ENCODE results near the gene SMIM31. TPM values are rescaled to one million over a fixed set of nuclear protein-coding genes. Genes with fewer than 3 reads are reported as not detected.

SMIM31 gene
- total and polyA plus RNA-seq, 9 of the 15 experiments (the other 6 are each of a cell fraction or from before 2014, with no cell fraction given) = not detected

GRCh38 chr4:164802301-164802901 is 48.5 kb downstream of the SMIM31 start:
- H3K27me3 ChIP-seq (ENCODE audit: control insufficient read depth in 2 of 2, insufficient read depth in 2 of 2, low read length in 2 of 2) = no peaks in the 10 kb centered on the region
- in situ Hi-C loops (cut with MboI) = no loop called here
- intact Hi-C loops (cut with micrococcal nuclease) = no loop called here
- H4K20me1 ChIP-seq (replicated peaks; ENCODE audit: control insufficient read depth, insufficient read depth, low read length) = no peaks in the 10 kb centered on the region
- no peak overlapping the region for H3K27ac ChIP-seq (ENCODE audit: extremely low read depth, low read depth, low read length)
- WGBS (ENCODE audit: insufficient coverage, low coverage, missing lambda C conversion rate) = 3% methylated on average over 3 of the region's 3 CpGs
- no peaks in the 10 kb centered on the region for H3K9me1 ChIP-seq (ENCODE audit: control insufficient read depth, insufficient read depth, low read length)
- H3K36me3 ChIP-seq (ENCODE audit: control insufficient read depth, insufficient read depth, low read length) = no peaks in the 10 kb centered on the region
- DNase-seq (ENCODE audit: extremely low read depth in 1 of 4, low spot score in 3 of 4) (no peak), ATAC-seq (no peak), FAIRE-seq (no peak)
- ChIA-PET CTCF (ENCODE audit: low intra/inter-chr PET ratio) (no interaction called here), POLR2A (no interaction called here)
- no peak overlapping the region for H2AFZ ChIP-seq (ENCODE audit: low read depth, low read length)
- H3K79me2 ChIP-seq (ENCODE audit: control insufficient read depth, insufficient read depth, low read length) = no peaks in the 10 kb centered on the region
- H3K4me2 ChIP-seq (ENCODE audit: insufficient read depth, low read length) = no peak overlapping the region
- H3K9me3 ChIP-seq (replicated peaks; ENCODE audit: control insufficient read depth, insufficient read depth, low read depth, low read length) = no peaks in the 10 kb centered on the region
- no TSS peak for BruUV-seq (replicated peaks)
- no peaks in the 10 kb centered on the region for H3K4me1 ChIP-seq (replicated peaks in 1 of 2; ENCODE audit: control insufficient read depth in 2 of 2, insufficient read depth in 2 of 2, low read length in 2 of 2)
- H3K9ac ChIP-seq (ENCODE audit: insufficient read depth in 1 of 2, low read depth in 2 of 2, low read length in 2 of 2) = no peak overlapping the region
- TF ChIP-seq HNRNPK (IDR thresholded peaks at IDR 0.05; ENCODE audit: low read depth, low read length, poor library complexity, severe bottlenecking) (no peak), NELFE (IDR thresholded peaks at IDR 0.05; ENCODE audit: insufficient read depth, insufficient read length) (no peak), ZNF583 (CRISPR knock-in tag; IDR thresholded peaks at IDR 0.05) (no peak), TEAD1 (CRISPR knock-in tag; IDR thresholded peaks at IDR 0.05) (no peak), XRCC3 (IDR thresholded peaks at IDR 0.05) (no peak), HES1 (IDR thresholded peaks at IDR 0.05; ENCODE audit: low read depth) (no peak), ZHX1 (conservative IDR thresholded peaks at IDR 0.05; ENCODE audit: low read length) (no peak), ZBTB5 (IDR thresholded peaks at IDR 0.05) (no peak)
- no peak overlapping the region for H3K4me3 ChIP-seq
